ENCODE data around the gene INSYN2A. TPM values are rescaled to one million over a fixed set of nuclear protein-coding genes. Genes with fewer than 3 reads are reported as not detected.

INSYN2A gene
- polyA plus RNA-seq, 1 donor from 2014 or later: not detected

GRCh38 chr10:127182161-127182560 lies 14.2 kb downstream of the INSYN2A start:
- Mint-ChIP-seq H3K27me3 (peaks cover 3% of the 10 kb centered on the region), H3K4me1 (no peaks in the 10 kb centered on the region), H3K27ac (no peak overlapping the region), H3K9me3 (peaks cover 2 to 3% (median 3%) of the 10 kb centered on the region in 3 donors), H3K4me3 (no peak overlapping the region), H3K36me3 (no peaks in the 10 kb centered on the region)

- no peaks in the 10 kb centered on the region for H3K4me1 Mint-ChIP-seq
- peaks cover 3% of the 10 kb centered on the region for H3K27me3 Mint-ChIP-seq
- peaks cover 0 to 4% (median 0%) of the 10 kb centered on the region in 3 donors for H3K9me3 Mint-ChIP-seq
- H3K27ac Mint-ChIP-seq: peak overlapping the region in 1 of 3 donors; percentile 61
- no peak overlapping the region for H3K4me3 Mint-ChIP-seq
- no peaks in the 10 kb centered on the region for H3K36me3 Mint-ChIP-seq
Measured at GRCh38 chr10:127179612-127180250, 16.7 kb downstream of the INSYN2A start.

DNA sequence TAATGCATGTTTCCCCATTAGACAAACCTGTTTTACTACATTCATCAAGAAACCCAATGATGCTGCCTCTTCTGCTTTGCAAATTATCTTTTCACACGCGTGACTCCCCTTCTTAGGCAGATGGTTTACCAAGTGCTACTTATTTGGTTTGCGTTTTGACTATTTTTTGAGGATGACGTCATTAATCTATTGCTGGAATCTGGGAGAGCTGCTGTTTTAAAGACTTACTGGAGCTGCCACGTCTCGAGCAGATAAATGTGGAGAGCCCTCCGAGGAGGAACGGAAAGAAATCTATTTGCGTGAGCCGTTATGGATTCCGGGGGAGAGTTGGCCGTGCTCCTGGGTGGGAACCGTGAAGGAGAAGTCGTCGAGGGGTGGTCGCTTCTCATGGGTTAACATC lies 19.7 kb downstream of the INSYN2A start:
- no peaks in the 10 kb centered on the region for H3K4me1 Mint-ChIP-seq
- H3K27me3 Mint-ChIP-seq: peaks cover 3% of the 10 kb centered on the region
- H3K4me3 Mint-ChIP-seq: no peak overlapping the region
- no peak overlapping the region for H3K27ac Mint-ChIP-seq
- no peaks in the 10 kb centered on the region for H3K36me3 Mint-ChIP-seq
- peaks cover 0 to 5% (median 0%) of the 10 kb centered on the region in 3 donors for H3K9me3 Mint-ChIP-seq

- Mint-ChIP-seq H3K27me3 (peaks cover 3% of the 10 kb centered on the region), H3K4me3 (no peak overlapping the region), H3K27ac (no peak overlapping the region), H3K9me3 (peaks cover 0 to 5% (median 0%) of the 10 kb centered on the region in 3 donors), H3K36me3 (no peaks in the 10 kb centered on the region), H3K4me1 (no peaks in the 10 kb centered on the region)
Measured at GRCh38 chr10:127175357-127176110, 20.9 kb downstream of the INSYN2A start.

DNA sequence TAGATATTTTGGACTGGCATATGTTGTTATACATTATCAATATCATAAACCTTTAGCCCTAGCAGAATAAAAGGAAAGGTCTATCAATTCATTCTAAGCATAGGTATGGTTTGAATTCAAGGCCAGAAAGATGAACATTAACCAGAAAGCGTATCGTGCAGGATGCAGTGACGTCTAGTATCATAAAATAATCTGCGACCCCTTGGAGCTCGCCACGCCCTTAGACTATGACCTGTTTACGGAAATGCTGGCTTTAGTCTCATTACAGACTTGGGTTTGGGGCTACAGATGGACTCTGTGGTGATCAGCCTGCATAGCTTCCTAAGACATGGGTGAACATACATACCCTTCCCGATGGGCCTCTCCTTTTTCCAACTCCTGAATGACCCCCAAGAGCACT lies 21.5 kb downstream of the INSYN2A start:
- Mint-ChIP-seq H3K36me3 (no peaks in the 10 kb centered on the region), H3K9me3 (peaks cover 0 to 5% (median 0%) of the 10 kb centered on the region in 3 donors), H3K4me3 (no peak overlapping the region), H3K4me1 (no peaks in the 10 kb centered on the region), H3K27ac (no peak overlapping the region), H3K27me3 (peaks cover 3% of the 10 kb centered on the region)

GRCh38 chr10:127168261-127168660 lies 28.1 kb downstream of the INSYN2A start:
- no peaks in the 10 kb centered on the region for H3K27me3 Mint-ChIP-seq
- H3K9me3 Mint-ChIP-seq: peaks cover 0 to 3% (median under 1%) of the 10 kb centered on the region in 3 donors
- H3K36me3 Mint-ChIP-seq: no peaks in the 10 kb centered on the region
- no peak overlapping the region for H3K4me3 Mint-ChIP-seq
- H3K4me1 Mint-ChIP-seq: no peaks in the 10 kb centered on the region
- no peak overlapping the region for H3K27ac Mint-ChIP-seq

DNA sequence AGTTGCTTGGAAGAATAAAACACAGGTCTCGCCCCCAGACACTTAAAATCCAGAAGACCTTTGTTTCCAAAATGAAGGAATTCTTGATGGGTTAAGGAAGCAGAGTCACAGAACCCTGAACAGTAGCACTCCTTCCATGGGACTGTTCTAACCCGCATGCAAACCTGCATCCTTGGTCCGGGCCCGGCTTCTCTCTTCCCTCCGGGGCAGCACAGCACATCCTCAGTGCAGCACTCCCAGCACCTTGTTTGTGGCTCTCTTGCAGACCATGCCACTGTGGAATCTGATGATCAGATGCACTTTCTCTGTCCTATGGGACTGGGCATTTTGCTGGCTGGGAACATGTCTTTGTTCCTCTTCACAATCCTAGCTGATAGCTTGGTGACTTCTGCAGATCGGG lies 33.5 kb downstream of the INSYN2A start:
- H3K36me3 Mint-ChIP-seq: no peaks in the 10 kb centered on the region
- H3K4me3 Mint-ChIP-seq: no peak overlapping the region
- H3K27ac Mint-ChIP-seq: no peak overlapping the region
- H3K4me1 Mint-ChIP-seq: no peaks in the 10 kb centered on the region
- peaks cover 0 to 2% (median 0%) of the 10 kb centered on the region in 3 donors for H3K9me3 Mint-ChIP-seq
- H3K27me3 Mint-ChIP-seq: no peaks in the 10 kb centered on the region

DNA sequence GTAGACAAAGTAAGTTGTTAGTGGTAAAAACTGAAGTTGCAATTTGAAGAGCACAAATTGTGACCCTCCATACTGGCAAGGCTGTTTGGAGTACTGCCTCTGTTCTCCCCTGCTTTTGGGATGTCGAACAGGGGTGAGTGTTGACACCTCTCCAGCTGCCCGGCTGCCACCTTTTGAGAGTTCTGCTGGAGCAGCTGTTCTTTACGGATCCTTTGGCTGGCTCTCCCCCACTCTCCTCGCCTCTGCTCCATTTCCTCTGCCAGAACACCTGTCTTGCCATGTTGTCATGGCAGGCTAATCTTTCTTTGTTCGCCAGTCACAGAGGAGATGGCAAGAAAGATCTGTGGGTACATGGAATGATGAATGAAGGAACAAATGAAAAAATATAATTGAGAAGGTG lies 34.9 kb downstream of the INSYN2A start:
- Mint-ChIP-seq H3K27me3 (no peaks in the 10 kb centered on the region), H3K27ac (no peak overlapping the region), H3K4me3 (no peak overlapping the region), H3K9me3 (peaks cover 0 to 2% (median 2%) of the 10 kb centered on the region in 3 donors), H3K36me3 (no peaks in the 10 kb centered on the region), H3K4me1 (no peaks in the 10 kb centered on the region)

GRCh38 chr10:127159648-127160245 lies 36.6 kb downstream of the INSYN2A start:
- H3K27ac Mint-ChIP-seq: no peak overlapping the region
- no peaks in the 10 kb centered on the region for H3K36me3 Mint-ChIP-seq
- H3K9me3 Mint-ChIP-seq: peaks cover 0 to 2% (median 2%) of the 10 kb centered on the region in 3 donors
- no peaks in the 10 kb centered on the region for H3K4me1 Mint-ChIP-seq
- no peaks in the 10 kb centered on the region for H3K27me3 Mint-ChIP-seq
- H3K4me3 Mint-ChIP-seq: no peak overlapping the region

- Mint-ChIP-seq H3K27ac (no peak overlapping the region), H3K4me3 (no peak overlapping the region), H3K27me3 (no peaks in the 10 kb centered on the region), H3K36me3 (no peaks in the 10 kb centered on the region), H3K4me1 (no peaks in the 10 kb centered on the region), H3K9me3 (peaks cover 0 to 2% (median 2%) of the 10 kb centered on the region in 3 donors)
Measured at GRCh38 chr10:127158662-127159061, 37.7 kb downstream of the INSYN2A start.

- no peaks in the 10 kb centered on the region for H3K27me3 Mint-ChIP-seq
Measured at GRCh38 chr10:127157506-127158200, 38.7 kb downstream of the INSYN2A start.

GRCh38 chr10:127157089-127157488 lies 39.3 kb downstream of the INSYN2A start:
- H3K36me3 Mint-ChIP-seq: no peaks in the 10 kb centered on the region
- no peaks in the 10 kb centered on the region for H3K27me3 Mint-ChIP-seq
- H3K9me3 Mint-ChIP-seq: peaks cover 0 to 2% (median 0%) of the 10 kb centered on the region in 3 donors
- H3K4me1 Mint-ChIP-seq: no peaks in the 10 kb centered on the region
- H3K27ac Mint-ChIP-seq: no peak overlapping the region
- H3K4me3 Mint-ChIP-seq: no peak overlapping the region

More at GRCh38 chr10:127157506-127158200, 38.7 kb downstream of the INSYN2A start:
- Mint-ChIP-seq H3K27ac (no peak overlapping the region), H3K9me3 (peaks cover 0 to 2% (median 0%) of the 10 kb centered on the region in 3 donors), H3K4me3 (no peak overlapping the region), H3K4me1 (no peaks in the 10 kb centered on the region), H3K36me3 (no peaks in the 10 kb centered on the region)

DNA sequence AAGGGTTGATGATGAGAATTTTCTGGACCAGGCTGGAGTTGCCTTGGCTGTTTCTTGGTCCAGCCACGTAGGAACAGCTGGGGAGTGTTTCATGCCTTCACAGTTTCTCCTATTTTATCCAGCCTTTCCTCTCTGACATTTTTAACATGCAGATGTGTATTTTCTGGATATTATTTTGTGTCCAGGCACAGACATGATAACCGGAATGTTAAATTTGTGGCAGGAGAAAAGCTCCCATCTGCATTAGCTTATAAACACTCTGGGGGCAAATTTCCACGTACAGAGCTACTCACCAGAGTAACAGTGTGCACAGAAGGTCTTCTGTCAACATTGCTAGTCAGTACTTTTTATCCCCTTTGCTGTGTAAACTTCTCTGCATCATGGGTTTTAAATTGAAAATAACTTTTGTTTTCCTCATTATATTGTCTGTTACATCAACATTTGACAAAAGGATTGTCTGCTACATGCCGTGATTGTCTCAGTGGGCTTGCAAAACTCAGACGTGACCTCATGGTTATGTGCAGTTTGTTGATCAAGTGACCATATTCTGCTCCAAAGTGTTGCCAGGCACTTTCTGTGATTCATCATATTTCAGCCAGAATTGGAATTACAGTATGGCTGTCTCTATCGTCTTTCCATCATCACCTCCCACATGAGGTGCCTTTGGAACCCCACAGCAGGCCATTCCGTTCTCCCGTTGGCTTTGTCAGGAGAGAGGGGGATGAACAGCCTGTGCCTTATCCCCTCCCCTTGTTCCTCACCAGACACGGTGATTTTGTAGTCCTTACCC lies 41.4 kb downstream of the INSYN2A start:
- Mint-ChIP-seq H3K4me3 (no peak overlapping the region), H3K27ac (no peak overlapping the region)

GRCh38 chr10:127153181-127153580 lies 43.2 kb downstream of the INSYN2A start:
- Mint-ChIP-seq H3K9me3 (peaks cover 0 to 2% (median under 1%) of the 10 kb centered on the region in 3 donors), H3K36me3 (no peaks in the 10 kb centered on the region), H3K4me1 (no peaks in the 10 kb centered on the region), H3K27me3 (no peaks in the 10 kb centered on the region), H3K4me3 (no peak overlapping the region), H3K27ac (no peak overlapping the region)

More for the DNA sequence above, 41.4 kb downstream of the INSYN2A start:
- Mint-ChIP-seq H3K9me3 (peaks cover 0 to 2% (median 0%) of the 10 kb centered on the region in 3 donors), H3K36me3 (no peaks in the 10 kb centered on the region), H3K27me3 (no peaks in the 10 kb centered on the region), H3K4me1 (no peaks in the 10 kb centered on the region)

Measured in IgD-negative memory B cell (primary cell).